Measurements from ENCODE around the gene PLAC8.

DNA sequence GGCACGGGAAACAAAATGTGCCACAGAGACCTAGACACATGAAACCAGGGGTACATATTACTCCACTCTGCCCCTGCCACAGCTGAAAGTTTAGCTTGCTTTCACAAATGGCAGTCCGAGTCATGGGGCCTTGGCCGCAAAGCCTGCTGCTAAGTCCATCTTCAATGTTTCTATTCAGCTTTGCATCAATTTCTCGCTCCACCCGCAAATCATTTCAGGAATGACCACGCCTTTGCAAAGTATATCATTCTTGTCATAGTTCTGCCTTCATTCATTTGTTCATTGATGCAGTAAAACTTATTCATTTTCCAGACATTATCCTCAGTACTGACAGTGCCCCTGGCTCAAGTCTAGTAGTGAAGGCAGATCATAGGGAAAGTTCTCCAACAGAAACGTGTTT is 9.5 kb downstream of the PLAC8 start:
- TF ChIP-seq, protein P1, sequence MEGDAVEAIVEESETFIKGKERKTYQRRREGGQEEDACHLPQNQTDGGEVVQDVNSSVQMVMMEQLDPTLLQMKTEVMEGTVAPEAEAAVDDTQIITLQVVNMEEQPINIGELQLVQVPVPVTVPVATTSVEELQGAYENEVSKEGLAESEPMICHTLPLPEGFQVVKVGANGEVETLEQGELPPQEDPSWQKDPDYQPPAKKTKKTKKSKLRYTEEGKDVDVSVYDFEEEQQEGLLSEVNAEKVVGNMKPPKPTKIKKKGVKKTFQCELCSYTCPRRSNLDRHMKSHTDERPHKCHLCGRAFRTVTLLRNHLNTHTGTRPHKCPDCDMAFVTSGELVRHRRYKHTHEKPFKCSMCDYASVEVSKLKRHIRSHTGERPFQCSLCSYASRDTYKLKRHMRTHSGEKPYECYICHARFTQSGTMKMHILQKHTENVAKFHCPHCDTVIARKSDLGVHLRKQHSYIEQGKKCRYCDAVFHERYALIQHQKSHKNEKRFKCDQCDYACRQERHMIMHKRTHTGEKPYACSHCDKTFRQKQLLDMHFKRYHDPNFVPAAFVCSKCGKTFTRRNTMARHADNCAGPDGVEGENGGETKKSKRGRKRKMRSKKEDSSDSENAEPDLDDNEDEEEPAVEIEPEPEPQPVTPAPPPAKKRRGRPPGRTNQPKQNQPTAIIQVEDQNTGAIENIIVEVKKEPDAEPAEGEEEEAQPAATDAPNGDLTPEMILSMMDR (conservative IDR thresholded peaks at IDR 0.05; ENCODE audit: low read depth, low read length): no peak
- TF ChIP-seq FOS (IDR thresholded peaks at IDR 0.05; ENCODE audit: low read depth, low read length) (no peak), RFX5 (IDR thresholded peaks at IDR 0.05; ENCODE audit: low read depth, low read length) (no peak), CEBPB (IDR thresholded peaks at IDR 0.05; ENCODE audit: low read depth, low read length) (no peak), POLR2A (IDR thresholded peaks at IDR 0.05; ENCODE audit: low read depth, low read length) (no peak), BHLHE40 (IDR thresholded peaks at IDR 0.05; ENCODE audit: low read depth, low read length) (no peak), RAD21 (IDR thresholded peaks at IDR 0.05; ENCODE audit: low read length) (no peak), MXI1 (IDR thresholded peaks at IDR 0.05; ENCODE audit: borderline replicate concordance, low read depth, low read length) (no peak), NFE2L2 (IDR thresholded peaks at IDR 0.05; ENCODE audit: low read depth, low read length) (no peak)
- TF ChIP-seq, protein P2, sequence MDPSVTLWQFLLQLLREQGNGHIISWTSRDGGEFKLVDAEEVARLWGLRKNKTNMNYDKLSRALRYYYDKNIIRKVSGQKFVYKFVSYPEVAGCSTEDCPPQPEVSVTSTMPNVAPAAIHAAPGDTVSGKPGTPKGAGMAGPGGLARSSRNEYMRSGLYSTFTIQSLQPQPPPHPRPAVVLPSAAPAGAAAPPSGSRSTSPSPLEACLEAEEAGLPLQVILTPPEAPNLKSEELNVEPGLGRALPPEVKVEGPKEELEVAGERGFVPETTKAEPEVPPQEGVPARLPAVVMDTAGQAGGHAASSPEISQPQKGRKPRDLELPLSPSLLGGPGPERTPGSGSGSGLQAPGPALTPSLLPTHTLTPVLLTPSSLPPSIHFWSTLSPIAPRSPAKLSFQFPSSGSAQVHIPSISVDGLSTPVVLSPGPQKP (IDR thresholded peaks at IDR 0.05; ENCODE audit: borderline replicate concordance, low read depth, low read length): no peak
- TF ChIP-seq, protein P3, sequence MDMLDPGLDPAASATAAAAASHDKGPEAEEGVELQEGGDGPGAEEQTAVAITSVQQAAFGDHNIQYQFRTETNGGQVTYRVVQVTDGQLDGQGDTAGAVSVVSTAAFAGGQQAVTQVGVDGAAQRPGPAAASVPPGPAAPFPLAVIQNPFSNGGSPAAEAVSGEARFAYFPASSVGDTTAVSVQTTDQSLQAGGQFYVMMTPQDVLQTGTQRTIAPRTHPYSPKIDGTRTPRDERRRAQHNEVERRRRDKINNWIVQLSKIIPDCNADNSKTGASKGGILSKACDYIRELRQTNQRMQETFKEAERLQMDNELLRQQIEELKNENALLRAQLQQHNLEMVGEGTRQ (IDR thresholded peaks at IDR 0.05; ENCODE audit: low read depth, low read length): no peak

All from IMR-90 (cell line).